H9 (cell line): ENCODE results near the gene HS6ST3. TPM values are rescaled to one million over a fixed set of nuclear protein-coding genes. Genes with fewer than 3 reads are reported as not detected.
"Not testable (repeated sequence)": the region's sequence is repeated elsewhere in the genome, so short reads cannot be mapped to it uniquely, and the experiment has no call there.

Experiments used
- DNase-seq: peaks from one replicate; pipeline ENCODE4 v3.0.0-alpha.2; 2017
- H2AFZ ChIP-seq: one replicate; pipeline ENCODE4 v1.6.1; 2013; ENCODE audit warnings: mild to moderate bottlenecking, low read length, control low read depth, moderate library complexity
- H2AK5ac ChIP-seq: 2 replicates; pipeline ENCODE4 v1.6.1; 2013; ENCODE audit warnings: low read length, control low read depth, mixed read lengths; ENCODE audit not compliant: insufficient read length
- H2BK120ac ChIP-seq: one replicate; pipeline ENCODE4 v1.6.1; 2013; ENCODE audit warnings: low read depth, mild to moderate bottlenecking, low read length, control low read depth, inconsistent platforms; ENCODE audit not compliant: poor library complexity, severe bottlenecking
- H2BK12ac ChIP-seq: 2 replicates; pipeline ENCODE4 v1.6.1; 2013; ENCODE audit warnings: low read length, control low read depth, mixed read lengths, low read depth; ENCODE audit not compliant: insufficient read length
- H2BK15ac ChIP-seq: 2 replicates; pipeline ENCODE4 v1.6.1; 2013; ENCODE audit warnings: low read depth, low read length, control low read depth
- H2BK20ac ChIP-seq: one replicate; pipeline ENCODE4 v1.6.1; 2013; ENCODE audit warnings: low read depth, mild to moderate bottlenecking, low read length, control low read depth, inconsistent platforms; ENCODE audit not compliant: poor library complexity, severe bottlenecking
- H2BK5ac ChIP-seq: 2 replicates; pipeline ENCODE4 v1.6.1; 2013; ENCODE audit warnings: low read length, control low read depth, mixed read lengths; ENCODE audit not compliant: insufficient read length
- H3K14ac ChIP-seq: 2 replicates; pipeline ENCODE4 v1.6.1; 2013; ENCODE audit warnings: low read length, control low read depth; ENCODE audit not compliant: insufficient read depth
- H3K18ac ChIP-seq: 2 replicates; pipeline ENCODE4 v1.6.1; 2013; ENCODE audit warnings: low read depth, mild to moderate bottlenecking, mixed read lengths, low read length, control low read depth; ENCODE audit not compliant: insufficient read length
- H3K23ac ChIP-seq: 2 replicates; pipeline ENCODE4 v1.6.1; 2013; ENCODE audit warnings: low read length, control low read depth, mixed read lengths, low read depth; ENCODE audit not compliant: insufficient read length
- H3K23me2 ChIP-seq: 2 replicates; pipeline ENCODE4 v1.6.1; 2013; ENCODE audit warnings: low read depth, mild to moderate bottlenecking, mixed read lengths, low read length, control low read depth; ENCODE audit not compliant: insufficient read length, poor library complexity, severe bottlenecking
- H3K27ac ChIP-seq: 2 replicates; pipeline ENCODE4 v1.5.1; 2013; ENCODE audit warnings: low read length, control low read depth, mixed read lengths, low read depth; ENCODE audit not compliant: insufficient read length
- H3K27me3 ChIP-seq: 2 replicates; pipeline ENCODE4 v1.6.1; 2013; ENCODE audit warnings: low read length, control low read depth, inconsistent platforms; ENCODE audit not compliant: insufficient read depth
- H3K4ac ChIP-seq: 2 replicates; pipeline ENCODE4 v1.6.1; 2013; ENCODE audit warnings: low read depth, mild to moderate bottlenecking, control low read depth, inconsistent platforms, low read length, moderate library complexity
- H3K4me1 ChIP-seq: 2 replicates; pipeline ENCODE4 v1.6.1; 2013; ENCODE audit warnings: low read length, control low read depth, inconsistent platforms; ENCODE audit not compliant: insufficient read depth
- H3K4me2 ChIP-seq: 2 replicates; pipeline ENCODE4 v1.6.1; 2013; ENCODE audit warnings: low read length, control low read depth, mixed read lengths; ENCODE audit not compliant: insufficient read length, insufficient read depth
- H3K56ac ChIP-seq: 2 replicates; pipeline ENCODE4 v1.6.1; 2013; ENCODE audit warnings: low read depth, mild to moderate bottlenecking, mixed read lengths, low read length, control low read depth; ENCODE audit not compliant: insufficient read length
- H3K79me1 ChIP-seq: 2 replicates; pipeline ENCODE4 v1.6.1; 2013; ENCODE audit warnings: low read depth, mild to moderate bottlenecking, moderate library complexity, low read length, control low read depth, inconsistent platforms; ENCODE audit not compliant: insufficient read depth, poor library complexity, severe bottlenecking
- H3K79me2 ChIP-seq: 2 replicates; pipeline ENCODE4 v1.6.1; 2013; ENCODE audit warnings: low read length, control low read depth, inconsistent platforms; ENCODE audit not compliant: insufficient read depth
- H3K9ac ChIP-seq: 2 replicates; pipeline ENCODE4 v1.6.1; 2013; ENCODE audit warnings: low read length, control low read depth, mixed read lengths; ENCODE audit not compliant: insufficient read length; ENCODE audit errors: extremely low read depth
- H3K9me3 ChIP-seq: one replicate; pipeline ENCODE4 v1.6.1; 2013; ENCODE audit warnings: low read depth, low read length, inconsistent platforms; ENCODE audit not compliant: control insufficient read depth
- H3T11ph ChIP-seq: one replicate; pipeline ENCODE4 v1.6.1; 2013; ENCODE audit warnings: mild to moderate bottlenecking, low read length, control low read depth, inconsistent platforms
- H4K20me1 ChIP-seq: one replicate; pipeline ENCODE4 v1.6.1; 2013; ENCODE audit not compliant: control insufficient read depth, insufficient read length, insufficient read depth
- H4K5ac ChIP-seq: 2 replicates; pipeline ENCODE4 v1.6.1; 2013; ENCODE audit warnings: low read depth, mild to moderate bottlenecking, mixed read lengths, low read length, control low read depth; ENCODE audit not compliant: insufficient read length
- H4K8ac ChIP-seq: replicated peaks from 2 replicates; pipeline ENCODE4 v1.6.1; 2013; ENCODE audit warnings: low read length, control low read depth, mixed read lengths, low read depth; ENCODE audit not compliant: insufficient read length
- H4K91ac ChIP-seq: 2 replicates; pipeline ENCODE4 v1.6.1; 2013; ENCODE audit warnings: low read depth, mild to moderate bottlenecking, moderate library complexity, mixed read lengths, low read length, control low read depth; ENCODE audit not compliant: insufficient read length
- H3K27ac Mint-ChIP-seq, 3 experiments: 2 replicates in 2 of 3; 3 replicates in 1 of 3; pipeline ENCODE4 v1.8.0; 2020 to 2021; ENCODE audit warnings: mixed read lengths in 3 of 3, mild to moderate bottlenecking in 1 of 3, moderate library complexity in 1 of 3
- H3K27me3 Mint-ChIP-seq: 2 replicates; pipeline ENCODE4 v1.8.0; 2021; ENCODE audit warnings: low read depth, mild to moderate bottlenecking, moderate library complexity, mixed read lengths
- H3K36me3 Mint-ChIP-seq, 3 experiments: 2 replicates in 2 of 3; 3 replicates in 1 of 3; pipeline ENCODE4 v1.8.0; 2020 to 2021; ENCODE audit warnings: low read depth in 3 of 3, mixed read lengths in 3 of 3; ENCODE audit not compliant: insufficient read depth in 1 of 3
- H3K4me1 Mint-ChIP-seq, 2 experiments: 2 replicates each; pipeline ENCODE4 v1.8.0; 2020; ENCODE audit warnings: mixed read lengths in 2 of 2
- H3K4me3 Mint-ChIP-seq, 2 experiments: 2 replicates in 1 of 2; 3 replicates in 1 of 2; pipeline ENCODE4 v1.8.0; 2020 to 2021; ENCODE audit warnings: mild to moderate bottlenecking in 2 of 2, mixed read lengths in 2 of 2, moderate library complexity in 1 of 2
- H3K9me3 Mint-ChIP-seq, 2 experiments: 2 replicates in 1 of 2; 3 replicates in 1 of 2; pipeline ENCODE4 v1.8.0; 2020; ENCODE audit warnings: mild to moderate bottlenecking in 2 of 2, mixed read lengths in 2 of 2, moderate library complexity in 1 of 2
- WGBS: extraction: QIAGEN DNeasy Blood & Tissue Kit; methylation state at CpG from one replicate; pipeline ENCODE4 v1.1.7; 2013; ENCODE audit warnings: missing lambda C conversion rate, low lambda C conversion rate, mixed read lengths; ENCODE audit not compliant: insufficient read length; ENCODE audit errors: extremely low coverage; 5-methylcytosine and 5-hydroxymethylcytosine counted together
- total RNA-seq: library from RNA; stranded (reverse); gene quantifications from 2 replicates; pipeline ENCODE4 v1.2.1, GENCODE V29; 2021
- TF ChIP-seq, protein P1 (sequence below): fragments of 200-600 bp; sonication (generic); conservative IDR thresholded peaks from 3 replicates; pipeline ENCODE4 v1.8.0; 2021; ENCODE audit warnings: antibody characterized with exemption, mild to moderate bottlenecking

The HS6ST3 gene
- total RNA-seq, 1 experiment from 2014 or later: 0.44 TPM

DNA sequence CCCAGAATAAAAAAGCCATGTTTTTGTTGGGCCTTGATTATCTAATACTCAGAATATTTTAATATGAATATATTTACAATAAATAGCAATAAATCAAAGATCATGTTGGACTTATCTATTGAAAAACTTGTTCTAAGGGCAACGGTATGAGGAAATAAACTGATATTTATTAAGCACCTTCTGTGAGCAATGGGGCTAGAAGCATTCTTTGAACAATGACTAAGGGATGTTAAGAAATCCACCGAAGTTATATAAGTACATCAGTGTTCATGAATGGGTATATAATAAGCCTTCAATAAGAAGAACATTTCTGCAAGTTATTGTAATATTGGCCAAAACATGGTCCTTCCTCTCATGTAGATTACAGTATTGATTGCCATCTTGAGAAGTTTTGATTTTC, 682.5 kb downstream of the HS6ST3 start:
- H3K27me3 Mint-ChIP-seq: no peaks in the 10 kb centered on the region
- Histone ChIP-seq H3K4me2 (no peak overlapping the region), H4K20me1 (no peaks in the 10 kb centered on the region), H4K8ac (no peak overlapping the region), H4K5ac (no peak overlapping the region), H3K4ac (no peak overlapping the region), H3K9me3 (no peaks in the 10 kb centered on the region), H3K79me1 (no peaks in the 10 kb centered on the region), H2BK15ac (no peak overlapping the region), H3K27ac (no peak overlapping the region), H3K4me1 (peaks cover 4% of the 10 kb centered on the region; the same call in 1 of the 2 replicates), H3T11ph (no peak overlapping the region), H2BK120ac (no peak overlapping the region), H3K23ac (no peak overlapping the region), H2BK20ac (no peak overlapping the region), H3K18ac (no peak overlapping the region), H2AK5ac (no peak overlapping the region), H2BK5ac (no peak overlapping the region), H3K23me2 (no peaks in the 10 kb centered on the region), H3K14ac (no peak overlapping the region), H4K91ac (no peak overlapping the region), H3K27me3 (no peaks in the 10 kb centered on the region), H3K56ac (no peak overlapping the region), H3K9ac (no peak overlapping the region), H2AFZ (no peak overlapping the region), H2BK12ac (no peak overlapping the region), H3K79me2 (no peaks in the 10 kb centered on the region)
- no peak for DNase-seq
- peaks cover 5 to 7% of the 10 kb centered on the region in 2 experiments for H3K9me3 Mint-ChIP-seq
- no peak overlapping the region for H3K4me3 Mint-ChIP-seq
- no peak overlapping the region for H3K27ac Mint-ChIP-seq
- peaks cover 2 to 4% (median 3%) of the 10 kb centered on the region in 3 experiments; a peak in 4 of 7 replicates for H3K36me3 Mint-ChIP-seq
- no CpG with 5 or more reads among the region's 2 CpGs for WGBS
- peaks cover 13 to 26% of the 10 kb centered on the region in 2 experiments for H3K4me1 Mint-ChIP-seq
- TF ChIP-seq, protein P1, sequence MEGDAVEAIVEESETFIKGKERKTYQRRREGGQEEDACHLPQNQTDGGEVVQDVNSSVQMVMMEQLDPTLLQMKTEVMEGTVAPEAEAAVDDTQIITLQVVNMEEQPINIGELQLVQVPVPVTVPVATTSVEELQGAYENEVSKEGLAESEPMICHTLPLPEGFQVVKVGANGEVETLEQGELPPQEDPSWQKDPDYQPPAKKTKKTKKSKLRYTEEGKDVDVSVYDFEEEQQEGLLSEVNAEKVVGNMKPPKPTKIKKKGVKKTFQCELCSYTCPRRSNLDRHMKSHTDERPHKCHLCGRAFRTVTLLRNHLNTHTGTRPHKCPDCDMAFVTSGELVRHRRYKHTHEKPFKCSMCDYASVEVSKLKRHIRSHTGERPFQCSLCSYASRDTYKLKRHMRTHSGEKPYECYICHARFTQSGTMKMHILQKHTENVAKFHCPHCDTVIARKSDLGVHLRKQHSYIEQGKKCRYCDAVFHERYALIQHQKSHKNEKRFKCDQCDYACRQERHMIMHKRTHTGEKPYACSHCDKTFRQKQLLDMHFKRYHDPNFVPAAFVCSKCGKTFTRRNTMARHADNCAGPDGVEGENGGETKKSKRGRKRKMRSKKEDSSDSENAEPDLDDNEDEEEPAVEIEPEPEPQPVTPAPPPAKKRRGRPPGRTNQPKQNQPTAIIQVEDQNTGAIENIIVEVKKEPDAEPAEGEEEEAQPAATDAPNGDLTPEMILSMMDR: no peak

DNA sequence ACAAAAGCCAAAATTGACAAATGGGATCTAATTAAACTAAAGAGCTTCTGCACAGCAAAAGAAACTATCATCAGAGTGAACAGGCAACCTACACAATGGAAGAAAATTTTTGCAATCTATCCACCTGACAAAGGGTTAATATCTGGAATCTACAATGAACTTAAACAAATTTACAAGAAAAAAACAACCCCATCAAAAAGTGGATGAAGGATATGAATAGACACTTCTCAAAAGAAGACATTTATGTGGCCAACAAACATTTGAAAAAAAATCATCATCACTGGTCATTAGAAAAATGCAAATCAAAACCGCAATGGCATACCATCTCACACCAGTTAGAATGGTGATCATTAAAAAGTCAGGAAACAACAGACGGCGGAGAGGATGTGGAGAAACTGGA, 688.4 kb downstream of the HS6ST3 start:
- not testable (repeated sequence) for H3K4me2 ChIP-seq, H3K14ac ChIP-seq, H3K27me3 Mint-ChIP-seq, H2AK5ac ChIP-seq, H3K27ac ChIP-seq, DNase-seq, H3K23me2 ChIP-seq, H2BK20ac ChIP-seq, H3K79me2 ChIP-seq, H3K9ac ChIP-seq, H3K79me1 ChIP-seq, H2BK120ac ChIP-seq, H3K27ac Mint-ChIP-seq, H2BK5ac ChIP-seq, H4K8ac ChIP-seq, H3K56ac ChIP-seq, H2AFZ ChIP-seq, H3K4me3 Mint-ChIP-seq, H2BK12ac ChIP-seq, H3K27me3 ChIP-seq, H3T11ph ChIP-seq, H3K4me1 Mint-ChIP-seq, H3K4me1 ChIP-seq, H4K5ac ChIP-seq, H3K23ac ChIP-seq, H4K91ac ChIP-seq, H3K4ac ChIP-seq, H3K18ac ChIP-seq, H2BK15ac ChIP-seq, H3K9me3 ChIP-seq, H4K20me1 ChIP-seq
- Mint-ChIP-seq H3K36me3 (peaks cover 9 to 15% (median 12%) of the 10 kb centered on the region in 3 experiments), H3K9me3 (peaks cover 18 to 21% of the 10 kb centered on the region in 2 experiments)
- no CpG with 5 or more reads among the region's 3 CpGs for WGBS
